K562 (cell line): ENCODE results near the gene CLIC1. TPM values are rescaled to one million over a fixed set of nuclear protein-coding genes. Genes with fewer than 3 reads are reported as not detected.
A peak's percentile ranks its signal among the peaks of the same experiment; 100 is the strongest.

Experiments used
- ASH1L ChIP-seq: fragments of 450-650 bp; IDR thresholded peaks from 2 replicates; pipeline ENCODE4 v1.6.1; 2018; ENCODE audit warnings: borderline replicate concordance, mild to moderate bottlenecking, low read depth; ENCODE audit not compliant: partially characterized antibody
- CREM ChIP-seq: IDR thresholded peaks from 2 replicates; pipeline ENCODE4 v1.6.1; 2014; ENCODE audit warnings: antibody characterized with exemption, low read depth
- DMBX1 ChIP-seq: fragments of 250-450 bp; sonication (Bioruptor Pico); IDR thresholded peaks from 2 replicates; pipeline ENCODE4 v1.8.0; 2022; ENCODE audit warnings: inconsistent platforms, mild to moderate bottlenecking, moderate library complexity, borderline replicate concordance
- EP300 ChIP-seq: IDR thresholded peaks from 2 replicates; pipeline ENCODE4 v1.6.1; 2012; ENCODE audit warnings: low read length, improper control_type of control experiment
- GTF2A2 ChIP-seq: IDR thresholded peaks from 2 replicates; pipeline ENCODE4 v1.6.1; 2016; ENCODE audit warnings: mild to moderate bottlenecking, missing genetic modification characterization, missing compliant biosample characterization
- MEF2D ChIP-seq: conservative IDR thresholded peaks from 2 replicates; pipeline ENCODE4 v1.6.1; 2016; ENCODE audit warnings: low read depth, missing genetic modification characterization, missing compliant biosample characterization
- NR2C1 ChIP-seq, 2 experiments: fragments of 450-650 bp; IDR thresholded peaks; 2 replicates each; pipeline ENCODE4 v1.6.1; 2017; ENCODE audit warnings: mild to moderate bottlenecking in 2 of 2, antibody characterized with exemption in 1 of 2, inconsistent platforms in 1 of 2, missing compliant biosample characterization in 1 of 2, missing genetic modification characterization in 1 of 2
- THRB ChIP-seq: fragments of 450-650 bp; formaldehyde crosslinking; conservative IDR thresholded peaks from 2 replicates; pipeline ENCODE4 v1.4.0; 2022; ENCODE audit warnings: mild to moderate bottlenecking, missing genetic modification characterization
- ZKSCAN1 ChIP-seq: fragments of 150-350 bp; IDR thresholded peaks from 2 replicates; pipeline ENCODE4 v1.6.1; 2016; ENCODE audit warnings: low read depth, low read length
- ZNF12 ChIP-seq: sonication (generic); formaldehyde crosslinking; IDR thresholded peaks from 2 replicates; pipeline ENCODE4 v1.4.0; 2020; ENCODE audit warnings: mild to moderate bottlenecking, missing genetic modification reagents
- ZNF445 ChIP-seq: fragments of 250-450 bp; sonication (Bioruptor Pico); IDR thresholded peaks from 2 replicates; pipeline ENCODE4 v1.4.0; 2020; ENCODE audit warnings: low read depth, mild to moderate bottlenecking, moderate library complexity
- ZNF764 ChIP-seq: fragments of 250-450 bp; sonication (Bioruptor Pico); IDR thresholded peaks from 2 replicates; pipeline ENCODE4 v1.4.0; 2020; ENCODE audit warnings: low read depth, mild to moderate bottlenecking, moderate library complexity
- ZNF778 ChIP-seq: fragments of 450-650 bp; formaldehyde crosslinking; IDR thresholded peaks from 2 replicates; pipeline ENCODE4 v1.4.0; 2020; ENCODE audit warnings: mild to moderate bottlenecking, moderate library complexity
- polyA plus RNA-seq, 8 experiments: library from polyadenylated mRNA; depleted of rRNA in 4 of 8; stranded (reverse) in 5 of 8; unstranded in 3 of 8; fragments of >200 nt; fragmentation: Nextera tagmentation in 2 of 8; fragmentation: Illumina TruSeq in 1 of 8; extraction: Ambion mirVana in 2 of 8; extraction: Trizol in 1 of 8; gene quantifications; 2 replicates each; pipeline versions ENCODE4 v1.2.1 to v1.2.3, GENCODE V29; 2011 to 2014; ENCODE audit warnings: inconsistent platforms in 1 of 8, missing spikeins in 1 of 8
- total RNA-seq, 7 experiments: library from RNA; depleted of rRNA in 6 of 7; stranded (reverse); fragments of >200 nt in 6 of 7; fragmentation: Illumina TruSeq in 2 of 7; extraction: Trizol in 2 of 7; gene quantifications; 2 replicates each; pipeline versions ENCODE4 v1.2.1 to v1.2.3, GENCODE V29; 2011 to 2021; ENCODE audit warnings: low replicate concordance in 1 of 7
- TF ChIP-seq, protein P1 (sequence below): fragments of 450-650 bp; conservative IDR thresholded peaks from 2 replicates; pipeline ENCODE4 v1.6.1; 2016; ENCODE audit warnings: missing genetic modification characterization, low read depth, mild to moderate bottlenecking, missing compliant biosample characterization, moderate library complexity
- TF ChIP-seq, protein P2 (sequence below): sonication (generic); formaldehyde crosslinking; IDR thresholded peaks from 2 replicates; pipeline ENCODE4 v1.8.1; 2023; ENCODE audit warnings: mild to moderate bottlenecking, missing genetic modification reagents
- TF ChIP-seq, protein P3 (sequence below): sonication (generic); formaldehyde crosslinking; IDR thresholded peaks from 2 replicates; pipeline ENCODE4 v1.8.1; 2023; ENCODE audit warnings: mild to moderate bottlenecking, missing genetic modification reagents, moderate library complexity

The CLIC1 gene
- total and polyA plus RNA-seq, 9 of the 15 experiments (the other 6 are each of a cell fraction or from before 2014, with no cell fraction given) = 1,267 to 2,419 (median 1,808) TPM

DNA sequence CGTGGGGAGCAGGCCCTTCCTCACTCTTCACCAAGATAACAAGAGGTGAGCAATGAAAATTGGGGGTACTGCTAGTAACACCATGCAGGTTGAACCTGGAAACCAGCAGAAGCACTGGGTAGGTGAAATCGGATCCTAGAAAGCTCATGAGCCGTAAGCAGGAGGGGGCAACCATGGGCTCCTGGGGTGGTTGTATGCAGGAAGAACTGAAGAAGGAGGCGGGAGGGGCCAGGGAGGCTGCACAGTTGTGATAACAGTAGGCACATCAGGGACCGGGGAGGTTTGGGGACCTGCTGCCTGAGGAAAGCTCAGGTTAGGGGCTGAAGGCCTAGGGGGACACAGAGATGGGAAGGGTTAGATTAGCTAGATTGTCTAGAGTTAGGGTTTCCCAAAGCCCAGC, 49.8 kb downstream of the CLIC1 start (continued):
- TF ChIP-seq, protein P1, sequence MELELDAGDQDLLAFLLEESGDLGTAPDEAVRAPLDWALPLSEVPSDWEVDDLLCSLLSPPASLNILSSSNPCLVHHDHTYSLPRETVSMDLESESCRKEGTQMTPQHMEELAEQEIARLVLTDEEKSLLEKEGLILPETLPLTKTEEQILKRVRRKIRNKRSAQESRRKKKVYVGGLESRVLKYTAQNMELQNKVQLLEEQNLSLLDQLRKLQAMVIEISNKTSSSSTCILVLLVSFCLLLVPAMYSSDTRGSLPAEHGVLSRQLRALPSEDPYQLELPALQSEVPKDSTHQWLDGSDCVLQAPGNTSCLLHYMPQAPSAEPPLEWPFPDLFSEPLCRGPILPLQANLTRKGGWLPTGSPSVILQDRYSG (tag) = no peak
- TF ChIP-seq ZNF778 (CRISPR knock-in tag) (no peak), EP300 (peak; percentile 59; the same call in 1 of the 2 replicates), ZNF764 (no peak), THRB (peak; percentile 52; the same call in 1 of the 2 replicates), CREM (0 out of 2 replicates have a peak, but pooled peaks have one; percentile 44), GTF2A2 (tag) (no peak), ZNF12 (CRISPR knock-in tag) (no peak), ZNF445 (no peak), ZKSCAN1 (peak; percentile 26; the same call in 1 of the 2 replicates), ASH1L (no peak), NR2C1 (IDR thresholded peaks at IDR 0.05) (no peak), NR2C1 (tag; IDR thresholded peaks at IDR 0.05) (no peak), DMBX1 (CRISPR knock-in tag) (0 out of 2 replicates have a peak, but pooled peaks have one; percentile 52), MEF2D (tag) (no peak)
- TF ChIP-seq, protein P2, sequence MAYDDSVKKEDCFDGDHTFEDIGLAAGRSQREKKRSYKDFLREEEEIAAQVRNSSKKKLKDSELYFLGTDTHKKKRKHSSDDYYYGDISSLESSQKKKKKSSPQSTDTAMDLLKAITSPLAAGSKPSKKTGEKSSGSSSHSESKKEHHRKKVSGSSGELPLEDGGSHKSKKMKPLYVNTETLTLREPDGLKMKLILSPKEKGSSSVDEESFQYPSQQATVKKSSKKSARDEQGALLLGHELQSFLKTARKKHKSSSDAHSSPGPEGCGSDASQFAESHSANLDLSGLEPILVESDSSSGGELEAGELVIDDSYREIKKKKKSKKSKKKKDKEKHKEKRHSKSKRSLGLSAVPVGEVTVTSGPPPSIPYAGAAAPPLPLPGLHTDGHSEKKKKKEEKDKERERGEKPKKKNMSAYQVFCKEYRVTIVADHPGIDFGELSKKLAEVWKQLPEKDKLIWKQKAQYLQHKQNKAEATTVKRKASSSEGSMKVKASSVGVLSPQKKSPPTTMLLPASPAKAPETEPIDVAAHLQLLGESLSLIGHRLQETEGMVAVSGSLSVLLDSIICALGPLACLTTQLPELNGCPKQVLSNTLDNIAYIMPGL = no peak
- TF ChIP-seq, protein P3, sequence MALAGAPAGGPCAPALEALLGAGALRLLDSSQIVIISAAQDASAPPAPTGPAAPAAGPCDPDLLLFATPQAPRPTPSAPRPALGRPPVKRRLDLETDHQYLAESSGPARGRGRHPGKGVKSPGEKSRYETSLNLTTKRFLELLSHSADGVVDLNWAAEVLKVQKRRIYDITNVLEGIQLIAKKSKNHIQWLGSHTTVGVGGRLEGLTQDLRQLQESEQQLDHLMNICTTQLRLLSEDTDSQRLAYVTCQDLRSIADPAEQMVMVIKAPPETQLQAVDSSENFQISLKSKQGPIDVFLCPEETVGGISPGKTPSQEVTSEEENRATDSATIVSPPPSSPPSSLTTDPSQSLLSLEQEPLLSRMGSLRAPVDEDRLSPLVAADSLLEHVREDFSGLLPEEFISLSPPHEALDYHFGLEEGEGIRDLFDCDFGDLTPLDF (CRISPR knock-in tag) = no peak
